Peyer's patch (tissue), 4 donors: ENCODE results near the gene RANBP1.

Experiments
- POLR2A ChIP-seq, 2 donors: fragments of 450-650 bp; IDR thresholded peaks; one replicate each; pipeline ENCODE4 v1.5.1; 2017; ENCODE audit warnings: antibody characterized with exemption in 2 of 2, mild to moderate bottlenecking in 2 of 2, moderate library complexity in 2 of 2
- TF ChIP-seq, protein P1 (sequence below), 6 experiments: fragments of 450-650 bp in 4 of 6; fragments of 200-600 bp in 2 of 6; sonication (generic) in 1 of 6; IDR thresholded peaks; one replicate each; pipeline ENCODE4 v1.5.1; 2017 to 2019; ENCODE audit warnings: antibody characterized with exemption in 6 of 6, mild to moderate bottlenecking in 3 of 6, moderate library complexity in 1 of 6

DNA sequence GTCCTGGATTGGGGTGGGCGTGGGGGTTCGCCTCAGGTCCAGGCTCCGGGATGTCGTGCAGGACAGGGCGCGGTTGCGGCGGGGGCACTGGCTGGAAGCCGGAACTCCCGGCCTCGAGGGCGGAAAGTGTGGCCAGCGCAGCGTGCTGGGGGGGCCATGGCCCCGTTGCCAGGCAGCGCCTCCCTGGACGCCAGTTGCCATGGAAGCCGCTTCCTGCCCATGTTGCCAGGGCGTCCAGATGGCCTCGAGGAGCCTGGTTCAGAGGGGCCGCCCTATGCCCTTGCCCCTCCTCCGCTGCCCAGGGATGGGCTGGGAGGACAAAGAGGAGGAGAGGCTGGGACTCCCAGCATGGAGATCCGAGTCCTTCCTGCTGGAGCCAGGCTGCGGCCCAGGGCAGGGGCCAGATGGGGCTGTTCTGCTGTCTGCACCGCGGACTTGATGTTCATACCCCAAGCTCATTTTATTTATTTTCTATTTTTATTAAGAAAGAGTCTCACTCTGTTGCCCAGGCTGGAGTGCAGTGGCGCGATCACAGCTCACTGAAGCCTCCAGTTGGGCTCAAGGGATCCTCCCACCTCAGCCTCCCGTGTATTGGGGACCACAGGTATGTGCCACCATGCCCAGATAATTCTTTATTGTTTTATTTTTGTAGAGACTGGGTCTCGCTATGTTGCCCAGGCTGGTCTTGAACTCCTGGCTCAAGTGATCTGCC is 39.6 kb downstream of the RANBP1 start:
- TF ChIP-seq, protein P1, sequence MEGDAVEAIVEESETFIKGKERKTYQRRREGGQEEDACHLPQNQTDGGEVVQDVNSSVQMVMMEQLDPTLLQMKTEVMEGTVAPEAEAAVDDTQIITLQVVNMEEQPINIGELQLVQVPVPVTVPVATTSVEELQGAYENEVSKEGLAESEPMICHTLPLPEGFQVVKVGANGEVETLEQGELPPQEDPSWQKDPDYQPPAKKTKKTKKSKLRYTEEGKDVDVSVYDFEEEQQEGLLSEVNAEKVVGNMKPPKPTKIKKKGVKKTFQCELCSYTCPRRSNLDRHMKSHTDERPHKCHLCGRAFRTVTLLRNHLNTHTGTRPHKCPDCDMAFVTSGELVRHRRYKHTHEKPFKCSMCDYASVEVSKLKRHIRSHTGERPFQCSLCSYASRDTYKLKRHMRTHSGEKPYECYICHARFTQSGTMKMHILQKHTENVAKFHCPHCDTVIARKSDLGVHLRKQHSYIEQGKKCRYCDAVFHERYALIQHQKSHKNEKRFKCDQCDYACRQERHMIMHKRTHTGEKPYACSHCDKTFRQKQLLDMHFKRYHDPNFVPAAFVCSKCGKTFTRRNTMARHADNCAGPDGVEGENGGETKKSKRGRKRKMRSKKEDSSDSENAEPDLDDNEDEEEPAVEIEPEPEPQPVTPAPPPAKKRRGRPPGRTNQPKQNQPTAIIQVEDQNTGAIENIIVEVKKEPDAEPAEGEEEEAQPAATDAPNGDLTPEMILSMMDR (IDR thresholded peaks at IDR 0.05), result no peak
- TF ChIP-seq POLR2A (IDR thresholded peaks at IDR 0.05), result no peak
